OCI-LY1 (cell line): ENCODE data around the gene TBL3.

ENCODE experiments used
- CTCF ChIP-seq: fragments of 200-600 bp; sonication (generic), shearing (Covaris generic); IDR thresholded peaks from 2 replicates; pipeline ENCODE4 v1.5.1; 2017; ENCODE audit warnings: mild to moderate bottlenecking, antibody characterized with exemption, low read length, moderate library complexity, mixed read lengths
- EZH2 ChIP-seq: fragments of 200-600 bp; sonication (generic), shearing (Covaris generic); IDR thresholded peaks from 2 replicates; pipeline ENCODE4 v1.8.0; 2017; ENCODE audit warnings: borderline replicate concordance, mixed run types, mild to moderate bottlenecking, antibody characterized with exemption, low read length, moderate library complexity, mixed read lengths

GRCh38 chr16:2002406-2003230 lies 30.8 kb downstream of the TBL3 start:
- TF ChIP-seq CTCF (no peak), EZH2 (no peak)
